GM11168 (cell line): Measurements from ENCODE around the gene CDC27.

Experiments
- in situ Hi-C: fragments of 300-500 bp; cut with MboI; formaldehyde crosslinking; loops from one replicate; pipeline ENCODE4 v1.12.0; 2022; ENCODE audit warnings: low sequenced_read_pairs; ENCODE audit not compliant: unreplicated experiment

The CDC27 gene

DNA sequence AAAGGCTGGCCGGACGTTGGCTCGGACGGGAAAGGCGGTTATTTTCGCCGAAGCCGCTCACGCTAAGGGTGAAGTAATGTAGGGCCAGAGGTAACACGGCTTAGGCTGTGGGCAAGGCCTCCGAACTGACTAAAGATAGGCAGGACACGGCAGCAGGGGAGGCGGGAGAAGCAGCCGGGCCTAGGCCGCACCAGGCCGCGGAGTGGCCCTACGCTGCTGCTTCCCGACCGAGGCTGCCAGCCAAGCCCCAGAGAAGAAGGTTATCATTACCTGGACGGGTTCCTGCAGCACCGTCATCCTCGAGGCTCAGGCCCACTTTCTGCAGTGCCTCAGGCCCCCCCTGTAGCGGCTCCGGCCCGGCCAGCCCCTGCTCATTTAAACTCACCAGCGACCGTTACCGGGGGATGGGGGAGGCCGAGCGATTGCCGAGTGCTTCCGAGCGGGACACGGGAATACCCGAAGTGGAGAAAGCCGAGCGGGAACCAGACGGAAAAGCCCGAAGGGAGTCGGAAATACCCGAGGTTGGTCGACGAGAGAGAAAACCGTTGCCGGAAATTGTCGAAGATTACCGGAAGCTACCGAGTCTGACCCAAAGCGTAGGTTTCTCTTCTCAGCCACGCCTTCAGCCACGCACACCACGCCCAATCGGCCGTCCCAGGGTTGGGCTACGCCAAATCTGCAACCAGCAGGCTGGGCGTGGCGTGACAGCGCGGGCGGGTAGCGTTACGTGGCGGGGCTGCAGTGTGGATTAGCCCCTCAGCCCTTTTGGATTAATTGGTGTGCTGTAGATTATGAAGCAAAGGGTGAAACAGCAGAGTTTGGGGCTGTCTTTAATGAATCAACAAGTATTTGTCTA, at the start of gene CDC27:
Gene CDC27 (minus strand): TSS at position 420 of the 856 bp plus-strand sequence. CDS start 123 bp downstream, at position 297.
- in situ Hi-C loops, result no loop called here

DNA sequence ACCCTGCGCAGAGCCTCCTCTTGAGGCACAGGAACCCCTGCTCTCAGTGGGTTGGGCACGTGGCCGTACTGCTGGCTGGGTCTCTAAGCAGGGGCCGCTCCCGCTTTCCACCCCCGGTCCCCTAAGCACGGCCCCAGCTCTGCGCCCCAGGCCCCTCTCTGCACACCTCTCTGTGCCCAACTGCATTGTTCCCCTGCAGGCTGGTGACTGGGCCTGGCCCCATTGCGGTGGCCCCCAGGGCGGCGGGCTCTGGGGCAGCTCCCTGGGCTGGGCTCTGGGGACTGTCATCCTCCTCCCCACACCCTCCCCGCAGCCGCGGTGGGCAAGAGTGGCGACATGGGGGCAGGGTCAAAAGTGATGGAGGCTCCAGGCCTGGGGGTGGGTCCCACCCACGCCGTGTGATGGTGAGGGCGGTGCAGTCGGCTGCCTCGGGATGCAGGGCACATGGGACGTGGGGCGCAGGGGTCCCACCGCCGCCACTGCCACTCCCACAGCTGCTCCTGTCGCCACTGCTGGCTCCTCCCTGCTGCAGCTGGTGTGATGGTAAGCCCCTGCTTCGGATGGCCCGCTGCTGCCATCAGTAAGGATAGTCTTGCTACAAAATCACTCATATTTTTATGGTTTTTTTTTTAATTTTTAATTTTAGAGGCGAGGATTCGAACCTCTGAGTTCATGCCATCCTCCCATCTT, 49.4 kb upstream of the CDC27 start:
- in situ Hi-C loops, result no loop called here

DNA sequence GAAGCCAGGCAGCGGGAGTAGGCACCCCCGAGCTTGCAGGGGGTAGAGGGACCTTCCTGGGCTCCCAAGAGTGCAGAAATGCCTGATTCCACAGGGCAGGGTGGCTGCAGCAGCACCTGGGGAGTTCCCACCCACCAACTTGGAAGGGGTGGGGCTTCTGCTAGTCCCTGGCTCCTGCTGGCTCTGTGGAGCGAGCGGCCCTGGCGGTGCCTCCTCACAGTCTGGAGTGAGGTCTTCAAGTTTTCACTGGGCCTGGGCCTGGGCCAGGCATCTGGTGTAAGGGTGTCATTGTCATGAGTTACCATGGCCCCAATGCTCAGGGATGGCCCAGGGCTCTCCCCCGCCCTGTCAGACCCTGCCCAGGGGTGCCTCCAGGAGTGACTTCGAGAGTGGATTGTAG, 48.7 kb upstream of the CDC27 start:
- in situ Hi-C loops, result no loop called here

GRCh38 chr17:47235923-47236322, 46.8 kb upstream of the CDC27 start:
- in situ Hi-C loops, result no loop called here

GRCh38 chr17:47235506-47235905, 46.4 kb upstream of the CDC27 start:
- in situ Hi-C loops, result no loop called here

- in situ Hi-C loops, result no loop called here
Observed at GRCh38 chr17:47232465-47232864, 43.4 kb upstream of the CDC27 start.

- in situ Hi-C loops, result no loop called here
Observed at GRCh38 chr17:47231866-47232265, 42.8 kb upstream of the CDC27 start.

GRCh38 chr17:47231334-47231733, 42.2 kb upstream of the CDC27 start:
- in situ Hi-C loops, result no loop called here

- in situ Hi-C loops, result no loop called here
Observed at GRCh38 chr17:47230864-47231263, 41.8 kb upstream of the CDC27 start.

GRCh38 chr17:47229535-47230443, 40.7 kb upstream of the CDC27 start:
- in situ Hi-C loops, result loop anchor here (5.0 to 10.0 kb wide), 2 partner anchors 83 to 385 kb away; no protein-coding TSS in a partner anchor

- in situ Hi-C loops, result loop anchor here (5.0 to 10.0 kb wide), 2 partner anchors 84 to 387 kb away; no protein-coding TSS in a partner anchor
Observed at GRCh38 chr17:47227862-47228261, 38.8 kb upstream of the CDC27 start.

- in situ Hi-C loops, result loop anchor here (5.0 to 10.0 kb wide), 2 partner anchors 86 to 389 kb away; no protein-coding TSS in a partner anchor
Observed at GRCh38 chr17:47225911-47226688, 37.0 kb upstream of the CDC27 start.

GRCh38 chr17:47225436-47225858, 36.4 kb upstream of the CDC27 start:
- in situ Hi-C loops, result loop anchor here (5.0 to 10.0 kb wide), 2 partner anchors 87 to 389 kb away; no protein-coding TSS in a partner anchor

DNA sequence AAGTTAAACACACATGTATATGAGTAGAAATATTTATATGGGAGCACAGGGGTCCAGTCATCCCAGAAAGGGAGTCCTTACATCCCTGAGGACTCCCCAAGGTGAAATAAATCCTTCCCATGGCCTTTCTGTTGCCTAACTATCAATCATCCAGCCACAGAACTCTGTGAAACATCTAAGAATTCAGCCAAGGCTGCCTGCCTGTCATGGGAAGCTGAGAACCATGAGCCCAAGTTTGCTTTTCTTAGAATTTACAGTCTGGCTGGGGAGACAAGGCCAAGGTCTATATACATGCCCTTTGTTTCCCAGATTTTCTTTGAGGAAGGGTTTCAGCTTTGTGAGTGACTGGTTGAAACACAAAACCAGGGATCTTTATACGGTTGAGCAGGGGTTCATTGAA, 35.9 kb upstream of the CDC27 start:
- in situ Hi-C loops, result loop anchor here (5.0 to 10.0 kb wide), 2 partner anchors 87 to 390 kb away; no protein-coding TSS in a partner anchor

DNA sequence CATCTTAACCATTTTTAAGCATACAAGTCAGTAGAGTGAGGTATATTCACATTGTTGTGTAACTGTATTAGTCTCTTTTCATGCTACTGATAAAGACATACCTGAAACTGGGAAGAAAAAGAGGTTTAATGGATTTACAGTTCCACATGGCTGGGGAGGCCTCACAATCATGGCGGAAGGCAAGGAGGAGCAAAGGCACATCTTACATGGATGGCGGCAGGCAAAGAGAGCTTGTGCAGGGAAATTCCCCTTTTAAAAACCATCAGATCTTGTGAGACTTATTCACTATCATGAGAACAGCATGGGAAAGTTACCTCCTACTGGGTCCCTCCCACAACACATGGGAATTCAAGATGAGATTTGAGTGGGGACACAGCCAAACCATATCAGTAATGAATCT, 35.0 kb upstream of the CDC27 start:
- in situ Hi-C loops, result loop anchor here (10.0 kb wide), 1 partner anchor 391 kb away; no protein-coding TSS in a partner anchor

DNA sequence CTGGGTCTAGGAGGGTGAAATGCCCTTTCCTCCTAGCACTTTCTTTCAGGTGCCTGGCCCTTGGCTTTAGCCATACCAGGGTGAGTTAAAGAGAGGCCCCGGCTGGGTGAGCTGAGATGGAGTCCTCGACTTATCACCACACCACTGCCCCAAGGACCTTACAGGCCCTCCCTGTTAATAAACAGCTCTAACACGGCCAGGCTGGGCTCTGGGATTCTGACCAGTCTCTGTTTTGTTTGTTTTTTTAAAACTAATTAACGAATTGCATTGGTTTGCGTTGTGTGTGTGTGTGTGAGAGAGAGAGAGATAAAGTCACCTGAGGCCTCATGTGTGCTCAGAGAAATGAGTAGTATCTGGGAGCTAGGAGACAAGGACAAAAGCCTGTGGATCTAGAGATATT, 34.4 kb upstream of the CDC27 start:
- in situ Hi-C loops, result loop anchor here (10.0 kb wide), 1 partner anchor 391 kb away; no protein-coding TSS in a partner anchor

GRCh38 chr17:47223007-47223406, 33.9 kb upstream of the CDC27 start:
- in situ Hi-C loops, result loop anchor here (10.0 kb wide), 1 partner anchor 392 kb away; no protein-coding TSS in a partner anchor

DNA sequence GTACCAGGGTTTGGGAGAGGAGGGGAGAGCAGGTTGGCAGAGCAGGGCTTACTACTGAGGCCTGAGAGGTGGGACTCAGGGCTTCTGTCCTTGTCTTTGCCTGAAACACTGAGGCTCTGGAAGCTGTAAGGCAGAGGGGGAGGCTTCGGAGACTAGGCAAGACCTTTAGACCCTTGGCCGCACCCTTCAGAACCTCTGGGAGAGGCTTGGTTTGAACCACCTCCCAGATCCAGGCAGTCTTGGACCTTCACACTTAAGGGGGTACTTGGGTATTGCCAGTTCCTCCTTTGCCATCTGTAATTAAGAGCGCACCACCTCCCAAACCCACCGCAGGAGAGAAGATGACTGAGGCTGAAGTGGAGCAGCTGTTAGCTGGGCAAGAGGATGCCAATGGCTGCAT, 33.0 kb upstream of the CDC27 start:
- in situ Hi-C loops, result loop anchor here (10.0 kb wide), 1 partner anchor 393 kb away; no protein-coding TSS in a partner anchor

- in situ Hi-C loops, result loop anchor here (10.0 kb wide), 1 partner anchor 394 kb away; no protein-coding TSS in a partner anchor
Observed at GRCh38 chr17:47221154-47221553, 32.1 kb upstream of the CDC27 start.
